GM18511 (cell line): ENCODE results near the gene PGGHG.
A peak's percentile ranks its signal among the peaks of the same experiment; 100 is the strongest.

Experiments used
- ATAC-seq: cut with Tn5 transposase; IDR thresholded peaks from one replicate; pipeline ENCODE4 v1.9.1; 2021; ENCODE audit warnings: mild to moderate bottlenecking, moderate library complexity; ENCODE audit not compliant: unreplicated experiment

Gene PGGHG

DNA sequence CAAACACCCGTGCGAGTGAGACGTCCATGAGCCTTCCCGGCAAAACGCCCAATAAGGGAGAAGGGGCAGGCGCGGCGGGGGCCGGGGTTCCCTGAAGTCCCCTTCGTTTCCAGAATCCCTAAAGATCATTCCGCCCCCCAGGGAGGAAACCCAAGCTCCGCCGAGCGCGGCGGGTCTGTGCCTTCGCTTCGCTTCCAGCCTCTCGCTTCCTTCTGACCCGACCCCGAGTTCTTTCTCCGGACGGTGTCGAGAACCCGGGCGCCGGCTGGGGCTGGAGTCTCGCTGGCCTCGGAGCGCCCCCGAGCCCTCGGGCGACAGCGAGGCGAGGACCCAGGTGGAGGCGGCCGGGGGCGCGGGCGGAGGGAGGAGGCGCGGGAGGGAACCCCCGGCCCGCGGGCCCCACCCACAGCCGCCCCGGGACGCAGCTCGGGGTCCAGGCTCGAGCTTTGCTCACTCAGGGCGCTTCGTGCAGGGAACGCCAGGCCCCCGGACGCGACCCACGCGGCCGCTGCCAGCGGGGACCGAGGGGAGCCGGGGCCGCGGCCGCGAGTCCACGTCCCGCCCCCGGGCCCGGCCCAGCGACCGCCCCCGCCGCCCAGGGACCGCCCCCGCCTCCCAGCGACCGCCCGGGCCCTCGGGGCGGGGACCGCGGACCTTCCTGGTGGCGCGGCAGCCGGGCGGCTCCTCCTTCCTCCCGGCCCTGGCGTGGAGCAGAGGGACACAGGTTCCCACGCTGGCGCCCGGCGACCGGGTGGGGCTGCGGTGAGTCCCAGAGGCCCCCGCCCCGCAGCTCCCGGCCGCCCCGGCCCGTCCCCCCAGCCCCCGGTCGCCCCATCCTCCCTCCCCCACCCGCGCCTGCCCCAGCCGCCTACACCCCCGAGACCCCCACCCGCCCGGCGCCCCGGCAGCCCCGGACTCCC is at the start of gene PGGHG:
Gene PGGHG (plus strand): TSS at position 649 of the 920 bp plus-strand sequence. CDS start 691 bp downstream, outside the sequence.
- ATAC-seq: peak; percentile 79

DNA sequence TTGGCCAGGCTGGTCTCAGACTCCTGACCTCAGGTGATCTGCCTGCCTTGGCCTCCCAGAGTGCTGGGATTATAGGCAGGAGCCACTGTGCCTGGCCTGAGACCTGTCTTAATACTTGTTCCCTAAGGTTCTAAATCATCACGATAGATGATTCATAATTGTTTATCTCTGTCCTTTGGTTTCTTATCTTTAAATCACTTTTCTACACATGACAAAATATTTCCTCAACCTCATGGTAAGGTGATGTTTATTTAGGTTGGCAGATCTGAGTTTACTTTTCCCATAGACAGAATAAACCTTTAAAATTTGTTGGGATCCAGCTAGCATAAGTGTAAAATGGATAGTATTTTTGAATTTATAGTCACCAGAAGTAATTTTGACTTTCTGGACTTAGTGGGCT is 48.6 kb upstream of the PGGHG start:
- no peak for ATAC-seq

DNA sequence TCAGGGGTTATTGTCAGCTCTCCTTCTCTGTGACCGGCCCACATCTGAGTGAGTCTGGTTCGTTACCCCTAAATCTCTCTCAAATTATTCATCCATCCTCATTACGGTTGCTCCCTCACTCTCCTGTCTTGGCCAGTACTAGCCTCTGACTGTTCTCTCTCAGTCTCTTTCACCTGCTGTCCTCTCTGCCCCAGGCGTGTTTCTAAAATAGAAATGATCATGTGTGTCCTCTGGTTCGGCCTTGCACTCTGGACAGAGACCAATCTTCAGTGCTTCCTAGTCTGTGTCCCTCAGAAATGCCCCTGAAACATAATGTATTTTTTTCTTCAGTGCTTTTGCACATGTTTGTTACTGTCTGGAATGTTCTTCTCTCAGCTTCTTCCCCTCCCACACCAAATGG is 47.3 kb upstream of the PGGHG start:
- no peak for ATAC-seq

DNA sequence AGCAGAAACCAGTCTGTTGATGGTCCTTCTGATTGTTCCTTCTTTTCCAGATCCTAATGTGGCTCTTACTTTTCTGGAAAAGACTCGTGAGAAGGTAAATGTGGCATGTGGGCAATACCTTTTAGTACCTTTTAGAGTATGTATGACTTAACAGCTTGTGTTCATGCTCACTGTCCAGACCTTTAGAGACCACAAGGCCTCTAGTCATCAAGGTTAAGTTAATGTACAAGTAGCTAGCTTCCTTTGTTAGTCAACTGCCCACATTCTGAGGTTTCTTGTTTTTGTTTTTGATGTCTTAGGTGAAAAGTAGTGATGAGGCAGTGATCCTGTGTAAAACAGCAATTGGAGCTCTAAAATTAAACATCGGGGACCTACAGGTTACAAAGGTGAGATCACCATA is 44.5 kb upstream of the PGGHG start:
- ATAC-seq: no peak

DNA sequence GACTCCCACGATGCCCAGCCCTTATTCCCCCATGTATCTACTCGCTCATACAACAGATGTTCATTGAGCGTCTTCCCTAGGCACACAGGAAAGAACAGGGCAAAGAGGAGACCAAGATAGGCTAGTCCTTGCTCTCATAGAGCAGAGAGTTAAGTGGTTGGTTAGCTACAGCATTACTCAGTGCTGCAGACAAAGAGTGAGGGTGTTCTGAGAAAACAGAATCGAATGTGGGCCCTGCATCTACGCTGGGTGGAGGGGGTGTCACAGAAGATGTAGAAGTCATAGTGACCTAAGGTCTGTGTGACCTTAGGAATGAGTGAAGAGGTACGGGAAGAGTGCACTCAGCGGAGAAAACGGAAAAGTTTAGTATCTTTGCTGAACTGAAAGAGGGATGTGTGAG is 39.9 kb upstream of the PGGHG start:
- ATAC-seq: no peak

DNA sequence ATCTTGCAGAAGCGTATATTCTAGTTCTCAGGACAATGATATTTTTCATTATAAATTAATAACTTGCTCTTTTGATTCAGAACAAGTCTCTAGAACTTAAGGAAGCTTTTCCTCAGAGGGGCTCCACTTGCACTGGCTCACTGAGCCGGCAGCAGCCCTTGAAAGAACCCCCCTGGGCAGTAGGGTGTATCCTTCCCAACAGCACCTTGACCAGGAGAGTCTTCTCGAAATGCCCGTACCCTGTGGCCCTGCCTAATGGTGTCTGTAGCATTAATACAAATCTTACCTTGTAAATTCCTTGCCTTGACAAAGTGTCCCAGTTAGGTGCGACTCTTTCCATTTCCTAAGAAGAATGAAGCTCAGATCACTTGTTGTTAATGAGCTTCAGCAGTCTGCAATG is 38.7 kb upstream of the PGGHG start:
- no peak for ATAC-seq

DNA sequence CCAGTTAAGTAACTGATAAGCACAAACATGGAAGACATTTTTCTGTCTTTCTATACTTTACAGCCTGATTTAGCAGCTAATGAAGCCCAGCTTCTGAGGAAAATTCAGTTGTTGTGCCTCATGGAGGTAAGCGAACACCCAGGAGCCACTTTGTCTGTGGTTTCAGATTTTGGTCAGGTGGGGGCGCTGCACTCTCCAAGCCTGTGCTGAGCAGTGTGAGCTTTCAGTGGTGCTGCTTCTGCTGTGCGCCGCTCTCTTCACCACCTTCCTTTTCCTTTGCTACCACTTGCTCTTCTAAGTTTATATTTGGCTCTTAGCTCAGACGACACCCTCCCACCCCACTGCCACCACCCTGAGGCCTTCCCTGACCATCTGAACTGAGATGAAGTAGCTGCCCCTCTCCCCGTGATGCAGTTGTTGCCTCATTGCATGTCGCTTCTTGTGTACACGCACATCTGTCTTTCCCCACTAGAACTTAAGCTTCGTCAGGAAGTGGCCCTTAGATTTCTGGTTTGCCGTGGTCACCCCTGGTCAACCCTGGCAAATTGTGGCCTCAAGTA is 38.1 kb upstream of the PGGHG start:
- ATAC-seq: no peak

DNA sequence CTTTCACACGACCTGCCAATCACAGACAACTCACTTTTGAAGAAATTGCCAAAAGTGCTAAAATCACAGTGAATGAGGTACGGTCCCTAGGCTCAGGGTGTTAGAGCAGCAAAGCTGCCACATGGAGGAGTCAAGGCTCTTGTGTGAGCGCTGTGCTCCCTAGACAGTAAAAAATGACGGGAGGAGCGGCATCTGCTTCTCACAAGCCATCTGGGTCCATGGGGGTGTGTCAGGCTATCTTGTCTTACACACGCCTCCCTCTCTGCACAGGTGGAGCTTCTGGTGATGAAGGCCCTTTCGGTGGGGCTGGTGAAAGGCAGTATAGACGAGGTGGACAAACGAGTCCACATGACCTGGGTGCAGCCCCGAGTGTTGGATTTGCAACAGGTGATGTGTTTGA is 37.4 kb upstream of the PGGHG start:
- ATAC-seq: no peak

DNA sequence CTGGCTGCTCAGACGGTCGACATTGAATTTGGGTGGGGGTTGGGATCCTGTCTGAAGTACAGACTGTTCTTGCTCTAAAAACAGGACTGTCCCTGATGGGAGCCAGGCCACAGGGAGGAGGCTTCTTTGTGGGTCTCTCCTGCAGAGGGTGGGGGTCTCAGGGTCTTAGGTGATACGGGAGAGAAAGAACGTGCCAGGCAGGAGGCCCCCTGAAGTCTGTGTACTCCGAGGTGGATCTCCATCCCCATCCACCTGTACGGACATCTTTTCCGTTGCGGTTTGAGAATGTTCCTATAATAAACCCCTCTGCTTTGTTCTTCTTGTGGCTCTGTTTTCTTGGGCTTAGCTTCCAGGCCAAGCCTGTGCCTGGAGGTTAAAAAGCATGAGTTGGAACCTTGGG is 36.3 kb upstream of the PGGHG start:
- no peak for ATAC-seq

DNA sequence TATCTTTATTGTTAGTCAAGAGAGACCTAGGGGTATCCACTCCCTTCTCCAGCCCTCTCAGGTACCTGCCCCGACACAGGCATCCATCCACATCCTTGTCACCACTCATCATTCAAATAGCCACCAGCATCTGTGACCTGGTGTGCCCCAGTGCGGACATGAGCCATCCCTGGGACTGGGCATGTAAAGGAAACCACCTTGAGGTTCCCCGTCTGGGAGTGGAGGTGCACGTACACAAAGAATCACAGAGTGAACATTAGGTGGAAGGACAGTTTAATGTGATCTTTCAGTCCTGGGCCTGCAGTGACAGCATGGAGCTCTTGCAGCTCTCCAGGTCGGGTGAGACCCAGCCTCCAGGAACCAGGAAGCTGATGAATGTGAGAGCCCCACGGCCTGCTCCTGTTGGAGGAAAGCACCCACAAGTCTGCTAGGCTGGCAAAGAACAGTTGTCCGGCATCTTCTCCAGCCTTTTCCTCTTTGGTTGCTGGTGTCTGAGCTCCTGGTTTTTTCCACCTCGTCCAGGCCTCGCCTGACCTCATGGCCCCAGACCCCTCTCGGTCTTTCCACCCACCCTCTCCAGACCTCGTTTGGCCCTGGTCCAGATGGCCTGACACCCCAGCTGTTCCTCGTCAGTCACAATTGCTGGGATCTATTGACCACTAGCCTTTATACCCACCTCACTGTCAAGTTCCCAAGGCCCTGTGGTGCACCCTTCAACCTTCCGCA is 35.6 kb upstream of the PGGHG start:
- ATAC-seq: no peak

DNA sequence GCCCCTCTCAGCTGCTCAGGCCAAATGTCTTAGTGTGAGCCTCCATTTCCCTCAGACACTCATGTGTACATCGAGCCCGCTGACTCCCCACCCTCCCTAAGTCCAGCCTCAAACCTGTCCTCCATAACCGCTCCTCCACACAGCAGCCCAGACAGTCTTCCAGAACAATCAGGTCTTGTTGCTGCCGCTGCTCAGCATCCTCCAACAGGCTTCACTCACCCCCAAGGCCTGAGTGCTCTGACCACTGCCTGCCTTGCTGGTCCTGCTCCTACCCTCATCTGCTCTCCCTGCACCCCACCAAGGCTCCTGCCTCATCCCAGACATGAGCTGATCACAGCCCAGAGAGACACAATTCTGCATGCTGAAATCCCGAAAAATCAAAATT is 35.0 kb upstream of the PGGHG start:
- no peak for ATAC-seq

DNA sequence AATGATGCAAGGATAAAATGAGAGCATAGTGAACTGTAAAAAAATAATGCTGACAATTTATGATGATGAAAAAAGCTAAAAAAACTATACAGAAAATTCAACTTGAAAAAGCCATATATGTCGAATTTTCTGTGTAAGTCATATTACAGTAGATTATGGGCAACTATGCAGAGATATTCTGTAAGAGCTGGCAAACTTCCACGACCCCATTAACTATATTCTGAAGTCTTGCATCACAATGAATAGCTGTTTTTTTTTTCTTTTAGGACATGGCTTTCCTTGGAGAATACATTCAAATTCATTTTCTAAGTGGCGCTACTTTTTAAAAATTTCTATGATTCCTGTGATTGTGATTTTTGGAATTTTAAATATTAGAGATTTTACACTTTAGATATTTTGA is 33.8 kb upstream of the PGGHG start:
- no peak for ATAC-seq

DNA sequence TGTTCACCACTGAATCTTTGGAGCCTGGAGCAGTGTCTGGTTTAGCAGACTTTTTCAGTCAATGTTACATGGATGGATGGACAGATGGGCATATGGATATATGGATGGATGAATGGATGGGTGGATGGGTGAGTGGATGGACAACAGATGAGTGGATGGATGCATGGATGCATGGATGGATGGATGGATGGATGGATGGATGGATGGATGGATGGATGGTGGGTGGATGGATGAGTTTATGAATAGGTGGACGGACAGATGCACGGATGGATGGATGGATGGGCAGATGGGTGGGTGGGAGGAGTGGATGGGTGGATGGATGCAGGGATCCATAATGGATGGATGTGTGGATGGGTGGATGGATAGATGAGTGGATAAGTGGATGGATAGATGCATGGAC is 33.1 kb upstream of the PGGHG start:
- no peak for ATAC-seq

DNA sequence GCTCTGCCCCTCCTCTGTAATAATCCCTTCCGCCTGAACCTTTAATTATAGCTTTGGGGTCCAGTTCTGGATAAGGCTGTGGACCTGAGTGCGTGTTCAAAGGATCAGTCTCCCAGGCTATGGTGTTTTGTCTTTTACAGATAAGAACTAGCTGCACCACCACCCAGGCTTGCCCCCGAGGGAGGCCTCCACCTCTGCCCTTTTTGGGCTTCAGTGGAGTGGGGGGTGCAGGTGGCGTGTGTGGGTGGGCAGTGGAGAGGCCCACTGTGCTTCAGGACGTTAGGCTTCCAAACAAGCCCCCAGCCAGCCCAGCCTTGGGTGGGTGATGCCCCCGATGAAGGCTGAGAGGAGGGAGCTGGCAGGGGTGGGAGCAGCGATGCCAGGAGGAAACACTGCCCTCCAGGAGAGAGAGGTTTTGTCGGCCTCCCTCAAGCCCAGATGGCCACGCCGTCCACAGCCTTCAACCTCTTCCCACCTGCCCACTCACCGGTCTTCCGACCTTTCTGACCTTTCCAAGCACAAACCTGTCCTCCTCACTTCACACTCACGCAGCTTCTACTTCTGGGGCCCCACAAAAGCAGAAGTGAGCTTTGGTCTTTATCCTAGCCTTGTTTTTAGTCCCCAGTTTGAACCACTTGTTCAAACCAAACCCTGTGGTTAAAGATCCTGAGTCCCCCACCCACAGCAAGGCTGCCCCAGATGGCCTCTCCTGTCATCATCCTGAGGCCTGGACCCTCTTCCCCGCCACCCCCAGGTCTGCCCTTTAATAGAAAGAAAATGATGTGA is 31.8 kb upstream of the PGGHG start:
- ATAC-seq: no peak

DNA sequence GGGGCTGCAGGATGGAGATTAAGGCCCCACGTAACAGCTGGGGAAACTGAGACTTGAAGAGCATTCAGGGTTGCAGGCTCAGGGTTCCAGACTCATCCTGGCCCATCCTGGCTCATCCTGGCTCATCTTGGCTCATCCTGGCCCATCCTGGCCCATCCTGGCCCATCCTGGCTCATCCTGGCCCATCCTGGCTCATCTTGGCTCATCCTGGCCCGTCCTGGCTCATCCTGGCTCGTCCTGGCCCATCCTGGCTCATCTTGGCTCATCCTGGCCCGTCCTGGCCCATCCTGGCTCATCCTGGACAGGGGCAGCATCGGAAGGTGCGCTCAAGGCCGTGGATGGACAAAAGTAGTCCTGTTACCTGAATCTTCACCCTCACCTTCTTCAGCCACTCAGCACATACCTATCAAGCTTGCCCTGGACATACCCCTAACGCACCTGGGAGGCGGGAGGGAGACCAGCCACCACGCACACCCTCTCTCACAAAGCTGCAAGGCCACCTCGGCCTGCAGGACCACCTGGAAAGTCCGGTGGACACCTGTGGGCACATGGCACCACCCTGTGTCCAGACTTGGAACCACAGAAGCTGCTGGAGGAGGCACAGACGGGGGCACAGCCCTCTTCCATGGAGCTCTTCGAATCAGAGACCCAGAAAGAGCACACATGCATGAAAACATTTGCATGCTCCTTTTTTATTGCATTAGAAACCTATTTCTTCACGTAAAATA is 31.0 kb upstream of the PGGHG start:
- ATAC-seq: no peak

DNA sequence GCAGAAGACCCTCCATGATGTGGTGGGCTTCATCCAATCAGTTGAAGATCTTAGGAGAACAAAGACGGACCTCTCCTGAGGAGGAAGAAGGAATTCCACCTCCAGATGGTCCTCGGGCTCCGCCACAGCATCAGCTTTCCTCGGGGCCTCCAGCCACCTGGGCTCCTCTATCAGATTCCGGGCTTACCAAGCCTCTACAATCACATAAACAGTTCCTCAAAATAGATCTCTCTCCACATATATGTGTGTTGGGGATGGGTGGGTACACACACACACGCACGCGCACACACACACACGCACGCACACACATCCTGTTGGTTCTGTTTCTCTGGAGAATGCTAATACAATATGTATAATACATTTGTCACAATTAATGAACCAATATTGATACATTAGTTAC is 29.5 kb upstream of the PGGHG start:
- no peak for ATAC-seq

DNA sequence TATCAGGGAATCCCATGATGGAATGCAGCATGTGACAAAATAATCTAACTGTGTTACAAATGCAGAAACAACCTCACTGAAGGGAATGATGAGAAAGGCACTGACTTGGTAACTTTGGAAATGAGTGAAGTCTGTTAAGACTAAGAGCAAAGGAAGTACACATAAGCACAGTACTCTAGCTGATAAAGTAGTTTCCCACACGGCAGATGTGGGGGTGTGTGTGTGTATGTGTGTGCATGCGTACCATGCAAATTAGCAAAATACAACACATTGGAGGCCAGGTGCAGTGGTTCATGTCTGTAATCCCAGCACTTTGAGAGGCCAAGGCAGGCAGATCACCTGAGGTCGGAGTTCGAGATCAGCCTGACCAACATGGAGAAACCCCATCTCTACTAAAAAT is 27.3 kb upstream of the PGGHG start:
- no peak for ATAC-seq

DNA sequence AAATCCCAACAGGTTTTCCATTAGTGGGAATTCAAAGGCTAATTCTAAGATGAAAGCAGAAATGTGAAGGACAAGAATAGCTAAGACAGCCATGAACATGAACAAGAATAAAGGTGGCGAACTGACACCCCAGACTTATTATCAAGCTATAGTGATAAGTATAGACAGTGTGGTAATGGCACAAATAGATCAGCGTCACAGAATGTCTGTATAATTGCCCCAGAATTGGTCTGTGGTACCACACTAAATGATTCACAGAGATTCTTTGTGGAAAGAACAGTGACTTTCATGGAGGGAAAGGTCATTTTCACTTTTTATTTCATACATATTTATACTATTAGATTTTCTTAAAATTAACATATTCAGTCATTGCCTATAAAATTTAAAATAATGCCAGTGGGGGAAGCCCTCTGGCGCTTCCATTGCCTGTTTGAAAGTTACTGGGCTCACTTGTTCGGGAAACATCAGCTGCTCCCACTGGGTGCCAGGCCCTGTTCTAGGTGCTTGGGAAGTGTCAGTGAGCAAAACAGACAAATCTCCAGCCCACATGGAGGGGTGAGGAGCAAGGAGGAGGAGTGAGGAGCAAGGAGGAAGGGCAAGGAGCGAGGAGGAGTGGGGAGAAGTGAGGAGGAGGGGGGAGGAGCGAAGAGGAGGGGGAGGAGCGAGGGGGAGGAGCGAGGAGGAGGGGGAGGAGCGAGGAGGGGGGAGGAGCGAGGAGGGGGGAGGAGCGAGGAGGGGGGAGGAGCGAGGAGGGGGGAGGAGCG is 22.1 kb upstream of the PGGHG start:
- ATAC-seq: no peak

DNA sequence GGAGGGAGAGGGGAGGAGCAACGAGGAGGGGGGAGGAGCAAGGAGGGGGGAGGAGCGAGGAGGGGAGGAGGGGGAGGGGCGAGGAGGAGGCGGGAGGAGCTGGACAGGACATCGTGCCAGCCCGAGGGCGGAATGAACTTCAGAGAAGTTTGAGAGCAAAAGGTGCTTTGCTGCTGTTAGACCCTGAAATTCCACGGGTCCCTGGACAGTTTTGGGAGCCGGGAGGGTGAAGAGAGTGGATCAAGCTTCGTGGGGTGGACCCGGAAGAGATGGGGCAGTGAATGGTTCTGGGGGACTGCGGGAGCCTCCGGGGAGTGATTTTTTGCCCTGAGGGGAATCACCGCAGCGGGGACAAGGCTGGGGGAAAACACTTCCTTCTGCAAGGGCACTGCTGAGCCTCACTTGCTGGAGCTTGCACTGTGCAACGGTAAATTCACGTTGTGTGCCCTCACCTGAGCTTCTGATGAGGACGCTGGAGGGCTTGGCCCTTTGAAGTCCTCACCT is 21.4 kb upstream of the PGGHG start:
- no peak for ATAC-seq

DNA sequence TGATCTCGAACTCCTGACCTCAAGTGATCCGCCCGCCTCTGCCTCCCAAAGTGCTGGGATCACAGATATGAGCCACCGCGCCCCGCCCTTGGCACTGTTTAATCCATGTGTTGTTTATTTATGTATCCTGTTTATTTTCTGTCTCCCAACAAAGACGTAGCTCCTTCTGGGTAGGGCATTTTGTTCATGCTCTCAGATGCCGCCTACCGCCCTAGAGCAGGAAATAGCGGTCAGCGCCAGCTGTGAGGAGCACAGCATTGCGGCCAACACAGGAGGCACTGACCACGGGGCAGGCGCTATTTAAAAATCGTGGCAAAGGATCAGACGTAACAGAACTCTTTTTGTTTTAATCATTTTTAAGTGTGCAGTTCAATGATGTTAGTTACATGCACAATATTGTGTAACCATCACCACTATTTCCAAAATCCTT is 20.2 kb upstream of the PGGHG start:
- peak; percentile 62 for ATAC-seq
